Astrocyte of the hippocampus (primary cell): ENCODE measurements around the gene IFNLR1.

ENCODE experiments used
- DNase-seq: peaks from one replicate; pipeline ENCODE4 v3.0.0; 2011; ENCODE audit warnings: low read depth, low spot score

Gene IFNLR1

GRCh38 chr1:24107462-24108138 lies 79.5 kb downstream of the IFNLR1 start:
- DNase-seq = peak; percentile 68

GRCh38 chr1:24105368-24106160 lies 81.5 kb downstream of the IFNLR1 start:
- no peak for DNase-seq

- DNase-seq = no peak
Observed at GRCh38 chr1:24104854-24105253, 82.2 kb downstream of the IFNLR1 start.
